ENCODE data around the gene BMF.

BMF gene

GRCh38 chr15:40103864-40104271 is 4.8 kb downstream of the BMF start:
- DNase-seq (ENCODE audit: low spot score) = no peak

- DNase-seq (ENCODE audit: low spot score) = no peak
Measured at GRCh38 chr15:40102897-40103858, 5.5 kb downstream of the BMF start.

- no peak for DNase-seq (ENCODE audit: low spot score)
Measured at GRCh38 chr15:40100947-40101905, 7.5 kb downstream of the BMF start.

- DNase-seq (ENCODE audit: low spot score) = no peak
Measured at GRCh38 chr15:40100123-40100946, 8.3 kb downstream of the BMF start.

GRCh38 chr15:40098489-40099261 is 10.0 kb downstream of the BMF start:
- DNase-seq (ENCODE audit: low spot score) = peak; percentile 72

- DNase-seq (ENCODE audit: low spot score) = no peak
Measured at GRCh38 chr15:40097968-40098476, 10.7 kb downstream of the BMF start.

- DNase-seq (ENCODE audit: low spot score) = no peak
Measured at GRCh38 chr15:40097096-40097967, 11.3 kb downstream of the BMF start.

GRCh38 chr15:40096094-40096891 is 12.4 kb downstream of the BMF start:
- no peak for DNase-seq (ENCODE audit: low spot score)

GRCh38 chr15:40095371-40096093 is 13.1 kb downstream of the BMF start:
- no peak for DNase-seq (ENCODE audit: low spot score)

- DNase-seq (ENCODE audit: low spot score) = no peak
Measured at GRCh38 chr15:40094156-40094555, 14.5 kb downstream of the BMF start.

- DNase-seq (ENCODE audit: low spot score) = no peak
Measured at GRCh38 chr15:40092979-40093869, 15.5 kb downstream of the BMF start.

- no peak for DNase-seq (ENCODE audit: low spot score)
Measured at GRCh38 chr15:40092256-40092978, 16.3 kb downstream of the BMF start.

GRCh38 chr15:40091861-40092255 is 16.8 kb downstream of the BMF start:
- DNase-seq (ENCODE audit: low spot score) = no peak

- DNase-seq (ENCODE audit: low spot score) = no peak
Measured at GRCh38 chr15:40090774-40091455, 17.8 kb downstream of the BMF start.

- DNase-seq (ENCODE audit: low spot score) = no peak
Measured at GRCh38 chr15:40088929-40089755, 19.5 kb downstream of the BMF start.

All from CD4-positive, alpha-beta T cell treated with Interleukin-6 at 100 ng/mL for 8 hours (primary cell).